Endodermal cell (in vitro differentiated cells): ENCODE measurements around the gene IFT20. TPM values are rescaled to one million over a fixed set of nuclear protein-coding genes. Genes with fewer than 3 reads are reported as not detected.

ENCODE experiments used
- DNase-seq: peaks from one replicate; pipeline ENCODE4 v3.0.0-alpha.2; 2017
- H3K27ac ChIP-seq: 2 replicates; pipeline ENCODE4 v1.5.1; 2013; ENCODE audit warnings: mild to moderate bottlenecking, low read depth, low read length, moderate library complexity
- H3K27me3 ChIP-seq: 2 replicates; pipeline ENCODE4 v1.6.1; 2013; ENCODE audit warnings: mild to moderate bottlenecking, low read length, moderate library complexity; ENCODE audit not compliant: insufficient read depth, control insufficient read depth, poor library complexity, severe bottlenecking
- H3K36me3 ChIP-seq: 2 replicates; pipeline ENCODE4 v1.7.0; 2013; ENCODE audit warnings: mild to moderate bottlenecking, low read length, moderate library complexity; ENCODE audit not compliant: control insufficient read depth, insufficient read depth
- H3K4me1 ChIP-seq: one replicate; pipeline ENCODE4 v1.7.0; 2013; ENCODE audit warnings: low read length; ENCODE audit not compliant: control insufficient read depth, insufficient read depth
- H3K4me3 ChIP-seq: 2 replicates; pipeline ENCODE4 v1.5.1; 2013; ENCODE audit warnings: mild to moderate bottlenecking, low read length, moderate library complexity
- H3K9ac ChIP-seq: 2 replicates; pipeline ENCODE4 v1.6.1; 2013; ENCODE audit warnings: mild to moderate bottlenecking, low read length, moderate library complexity; ENCODE audit not compliant: poor library complexity, severe bottlenecking; ENCODE audit errors: extremely low read depth
- H3K9me3 ChIP-seq: 2 replicates; pipeline ENCODE4 v1.6.1; 2013; ENCODE audit warnings: mild to moderate bottlenecking, low read length, moderate library complexity; ENCODE audit not compliant: control insufficient read depth
- H3K27ac Mint-ChIP-seq: 2 replicates; pipeline ENCODE4 v1.8.0; 2020; ENCODE audit warnings: mixed read lengths
- H3K27me3 Mint-ChIP-seq: 2 replicates; pipeline ENCODE4 v1.8.0; 2021; ENCODE audit warnings: mild to moderate bottlenecking, mixed read lengths; ENCODE audit not compliant: insufficient read depth
- H3K36me3 Mint-ChIP-seq: 2 replicates; pipeline ENCODE4 v1.8.0; 2020; ENCODE audit warnings: low read depth, mixed read lengths
- H3K4me1 Mint-ChIP-seq: 2 replicates; pipeline ENCODE4 v1.8.0; 2020; ENCODE audit warnings: mixed read lengths
- H3K4me3 Mint-ChIP-seq: 2 replicates; pipeline ENCODE4 v1.8.0; 2020; ENCODE audit warnings: mild to moderate bottlenecking, moderate library complexity, mixed read lengths
- H3K9me3 Mint-ChIP-seq: 2 replicates; pipeline ENCODE4 v1.8.0; 2020; ENCODE audit warnings: mild to moderate bottlenecking, mixed read lengths
- CTCF ChIP-seq: fragments of 200-600 bp; sonication (generic); conservative IDR thresholded peaks from 2 replicates; pipeline ENCODE4 v1.5.0; 2021; ENCODE audit warnings: antibody characterized with exemption, mild to moderate bottlenecking
- WGBS, 2 experiments: methylation state at CpG; one replicate each; pipeline versions ENCODE4 v1.1.5 to v1.1.7; 2013; ENCODE audit warnings: missing lambda C conversion rate in 2 of 2, mixed read lengths in 1 of 2; ENCODE audit not compliant: insufficient coverage in 1 of 2, insufficient read length in 1 of 2; 5-methylcytosine and 5-hydroxymethylcytosine counted together
- total RNA-seq, 2 donors: library from RNA; stranded (reverse); fragmentation: NEBNext Ultra II Directional in 1 of 2; extraction: Animal tissue kit (Norgen Biotek cat#: 25700) in 1 of 2; gene quantifications; 2 replicates in 1 of 2; 3 replicates in 1 of 2; pipeline ENCODE4 v1.2.1, GENCODE V29; 2021

Gene IFT20
- total RNA-seq, 2 donors from 2014 or later = 28.9 to 34.3 TPM

DNA sequence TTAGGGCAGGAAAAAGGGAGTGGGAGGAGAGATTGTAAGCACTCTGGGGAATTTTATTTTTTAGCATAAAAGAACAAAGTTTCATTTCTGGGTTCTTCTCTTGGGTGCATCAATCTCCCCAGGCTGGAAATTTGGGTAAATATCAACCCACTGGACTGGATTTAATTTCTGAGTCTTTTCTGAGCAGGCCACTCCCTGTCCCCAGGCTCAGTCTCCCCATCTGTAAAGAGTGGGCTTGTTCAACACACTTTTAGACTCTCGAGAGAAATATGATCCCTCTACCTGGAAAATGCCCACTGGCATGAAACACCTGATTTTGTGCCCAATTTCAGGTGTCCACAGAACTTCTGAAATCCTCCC lies 35.5 kb upstream of the IFT20 start:
- DNase-seq = no peak
- H3K27ac Mint-ChIP-seq = peak overlapping the region; percentile 98
- H3K4me1 Mint-ChIP-seq = peaks cover 17% of the 10 kb centered on the region
- Histone ChIP-seq H3K4me3 (peak overlapping the region; percentile 65), H3K27ac (no peak overlapping the region), H3K4me1 (peaks cover 12% of the 10 kb centered on the region), H3K9me3 (no peaks in the 10 kb centered on the region), H3K27me3 (peaks cover 51% of the 10 kb centered on the region), H3K9ac (no peak overlapping the region), H3K36me3 (no peaks in the 10 kb centered on the region)
- peak overlapping the region; percentile 51 for H3K4me3 Mint-ChIP-seq
- TF ChIP-seq CTCF = no peak
- H3K9me3 Mint-ChIP-seq = no peaks in the 10 kb centered on the region
- H3K36me3 Mint-ChIP-seq = peaks cover 4% of the 10 kb centered on the region
- peaks cover 44% of the 10 kb centered on the region for H3K27me3 Mint-ChIP-seq
- 79 to 100% methylated on average over 1 of the region's 1 CpG for WGBS, 2 experiments

DNA sequence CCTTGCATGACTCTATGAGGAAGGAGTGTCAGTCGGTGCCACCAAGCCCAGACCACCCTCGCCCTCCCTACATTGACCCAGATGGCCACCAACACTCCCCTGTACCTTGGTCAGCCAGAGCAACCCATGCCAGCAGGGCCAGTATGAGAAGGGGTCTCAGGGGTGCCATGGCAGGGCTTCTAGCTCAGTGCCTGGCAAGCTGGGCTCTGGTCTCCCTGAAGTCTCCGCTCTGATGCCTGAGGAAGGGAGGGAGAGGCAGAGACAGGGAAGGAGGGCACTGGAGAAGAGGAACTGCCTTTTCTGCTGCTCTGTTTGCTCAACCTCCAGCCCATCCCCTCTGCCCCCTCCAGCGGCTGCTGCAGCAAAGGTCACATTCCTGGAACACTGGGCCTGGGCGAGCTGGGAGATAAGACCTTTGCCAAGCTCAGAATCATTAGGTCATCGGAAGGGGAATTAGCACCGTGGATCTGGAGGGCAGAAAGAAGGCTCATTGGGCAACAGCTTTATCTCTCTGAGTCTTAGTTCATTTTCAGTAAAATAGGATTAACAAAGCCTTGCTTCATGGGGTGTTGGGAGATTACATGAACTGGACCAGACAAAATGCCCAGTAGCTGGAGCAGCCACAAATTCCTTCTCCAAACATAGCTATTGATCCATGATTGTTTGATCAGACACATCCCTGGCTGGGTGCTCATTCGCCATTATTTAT lies 34.9 kb upstream of the IFT20 start, which contains the start of gene VTN:
Gene VTN (minus strand): TSS at position 273 of the 709 bp plus-strand sequence. CDS start 104 bp downstream, at position 169.
- TF ChIP-seq CTCF = peak; percentile 53
- peak; percentile 96 for DNase-seq
- H3K27me3 Mint-ChIP-seq = peaks cover 44% of the 10 kb centered on the region
- Histone ChIP-seq H3K27me3 (peaks cover 55% of the 10 kb centered on the region), H3K4me1 (peaks cover 12% of the 10 kb centered on the region), H3K9ac (no peak within 1 kb of the TSS), H3K27ac (no peak within 1 kb of the TSS), H3K9me3 (no peaks in the 10 kb centered on the region), H3K36me3 (no peaks in the 10 kb centered on the region), H3K4me3 (peak within 1 kb of the TSS; percentile 65)
- WGBS, 2 experiments = 15 to 39% methylated on average over 3 to 8 of the region's 8 CpGs
- peak within 1 kb of the TSS; percentile 51 for H3K4me3 Mint-ChIP-seq
- H3K4me1 Mint-ChIP-seq = peaks cover 17% of the 10 kb centered on the region
- H3K27ac Mint-ChIP-seq = peak within 1 kb of the TSS; percentile 98
- peaks cover 4% of the 10 kb centered on the region for H3K36me3 Mint-ChIP-seq
- H3K9me3 Mint-ChIP-seq = no peaks in the 10 kb centered on the region

- Histone ChIP-seq H3K36me3 (no peaks in the 10 kb centered on the region), H3K4me1 (peaks cover 12% of the 10 kb centered on the region), H3K9me3 (no peaks in the 10 kb centered on the region), H3K27me3 (peaks cover 55% of the 10 kb centered on the region), H3K4me3 (peak overlapping the region; percentile 9), H3K9ac (no peak overlapping the region), H3K27ac (no peak overlapping the region)
- H3K9me3 Mint-ChIP-seq = no peaks in the 10 kb centered on the region
- TF ChIP-seq CTCF = no peak
- H3K4me3 Mint-ChIP-seq = peak overlapping the region; percentile 51
- peak overlapping the region; percentile 98 for H3K27ac Mint-ChIP-seq
- H3K4me1 Mint-ChIP-seq = peaks cover 17% of the 10 kb centered on the region
- WGBS, 2 experiments = 78 to 88% methylated on average over 7 to 10 of the region's 10 CpGs
- H3K27me3 Mint-ChIP-seq = peaks cover 39% of the 10 kb centered on the region
- DNase-seq = no peak
- peaks cover 4% of the 10 kb centered on the region for H3K36me3 Mint-ChIP-seq
Observed at GRCh38 chr17:28369684-28370034, 34.4 kb upstream of the IFT20 start.
